Activated B cell treated with CpG ODN at 0.5 μM for 24 hours (primary cell): ENCODE measurements around the gene ULK2. TPM values are rescaled to one million over a fixed set of nuclear protein-coding genes. Genes with fewer than 3 reads are reported as not detected.
"Not testable (repeated sequence)": the region's sequence is repeated elsewhere in the genome, so short reads cannot be mapped to it uniquely, and the experiment has no call there.

Experiments
- ATAC-seq: fragments of 200-7000 bp; cut with Tn5 transposase; one replicate; pipeline ENCODE4 v1.10.0; 2021; ENCODE audit warnings: low read depth, mild to moderate bottlenecking, moderate library complexity
- CTCF ChIA-PET: fragments of 350-600 bp; sonication (Branson Sonifier 250); formaldehyde crosslinking; loops from one replicate; lab custom pipeline; 2021; ENCODE audit warnings: antibody characterized with exemption; lab: Charles Lee
- POLR2A ChIA-PET: fragments of 350-600 bp; sonication (Branson Sonifier 250); formaldehyde crosslinking; loops from one replicate; lab custom pipeline; 2021; ENCODE audit warnings: antibody characterized with exemption; lab: Charles Lee
- DNase-seq: peaks from one replicate; pipeline ENCODE4 v3.0.0; 2022
- H3K27ac Mint-ChIP-seq: one replicate; pipeline ENCODE4 v1.8.0; 2020; ENCODE audit warnings: mixed read lengths
- H3K27me3 Mint-ChIP-seq: one replicate; pipeline ENCODE4 v1.8.0; 2021; ENCODE audit warnings: mixed read lengths
- H3K36me3 Mint-ChIP-seq: one replicate; pipeline ENCODE4 v1.8.0; 2021; ENCODE audit warnings: low read depth, mixed read lengths
- H3K4me1 Mint-ChIP-seq: one replicate; pipeline ENCODE4 v1.8.0; 2021; ENCODE audit warnings: mixed read lengths
- H3K4me3 Mint-ChIP-seq: one replicate; pipeline ENCODE4 v1.8.0; 2020; ENCODE audit warnings: mild to moderate bottlenecking, mixed read lengths
- H3K9me3 Mint-ChIP-seq: one replicate; pipeline ENCODE4 v1.8.0; 2020; ENCODE audit warnings: mixed read lengths
- intact Hi-C: fragments of 100-400 bp; cut with micrococcal nuclease; formaldehyde crosslinking; loops from one replicate; pipeline ENCODE4 v1.15.1; 2024
- total RNA-seq: library from RNA; stranded (reverse); gene quantifications from 2 replicates; pipeline ENCODE4 v1.2.3, GENCODE V29; 2022
- TF ChIP-seq, protein P1 (sequence below): fragments of 200-600 bp; IDR thresholded peaks from one replicate; pipeline ENCODE4 v1.8.0; 2022; ENCODE audit warnings: antibody characterized with exemption, mild to moderate bottlenecking

The ULK2 gene
- total RNA-seq, 1 donor from 2014 or later: 3.0 TPM

DNA sequence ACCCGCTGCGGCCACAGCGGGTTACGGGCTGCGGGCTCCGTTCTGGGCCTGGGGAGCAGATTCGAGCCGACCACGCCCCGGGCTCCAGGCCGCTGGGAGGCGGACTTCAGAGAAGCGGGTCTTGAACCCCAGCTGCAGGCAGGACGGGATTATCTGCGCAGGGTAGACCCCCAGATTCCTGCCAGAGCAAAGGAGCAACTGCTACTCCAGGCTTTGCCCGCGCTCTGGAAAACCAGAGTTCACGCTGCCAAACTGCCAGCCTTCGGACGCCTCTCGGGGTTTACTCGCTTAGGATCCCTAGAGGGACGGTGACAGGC, 301 bp upstream of the ULK2 start:
- Mint-ChIP-seq H3K27me3 (peaks cover 3% of the 10 kb centered on the region), H3K4me1 (peaks cover 5% of the 10 kb centered on the region), H3K4me3 (peak overlapping the region; percentile 60), H3K27ac (no peak overlapping the region), H3K9me3 (no peaks in the 10 kb centered on the region), H3K36me3 (no peaks in the 10 kb centered on the region)
- POLR2A ChIA-PET: interaction anchor here (0.6 kb wide), 1 partner anchor 1228 kb away, joined by 3 read pairs; no protein-coding TSS in a partner anchor
- ATAC-seq (no peak), DNase-seq (no peak)
- TF ChIP-seq, protein P1, sequence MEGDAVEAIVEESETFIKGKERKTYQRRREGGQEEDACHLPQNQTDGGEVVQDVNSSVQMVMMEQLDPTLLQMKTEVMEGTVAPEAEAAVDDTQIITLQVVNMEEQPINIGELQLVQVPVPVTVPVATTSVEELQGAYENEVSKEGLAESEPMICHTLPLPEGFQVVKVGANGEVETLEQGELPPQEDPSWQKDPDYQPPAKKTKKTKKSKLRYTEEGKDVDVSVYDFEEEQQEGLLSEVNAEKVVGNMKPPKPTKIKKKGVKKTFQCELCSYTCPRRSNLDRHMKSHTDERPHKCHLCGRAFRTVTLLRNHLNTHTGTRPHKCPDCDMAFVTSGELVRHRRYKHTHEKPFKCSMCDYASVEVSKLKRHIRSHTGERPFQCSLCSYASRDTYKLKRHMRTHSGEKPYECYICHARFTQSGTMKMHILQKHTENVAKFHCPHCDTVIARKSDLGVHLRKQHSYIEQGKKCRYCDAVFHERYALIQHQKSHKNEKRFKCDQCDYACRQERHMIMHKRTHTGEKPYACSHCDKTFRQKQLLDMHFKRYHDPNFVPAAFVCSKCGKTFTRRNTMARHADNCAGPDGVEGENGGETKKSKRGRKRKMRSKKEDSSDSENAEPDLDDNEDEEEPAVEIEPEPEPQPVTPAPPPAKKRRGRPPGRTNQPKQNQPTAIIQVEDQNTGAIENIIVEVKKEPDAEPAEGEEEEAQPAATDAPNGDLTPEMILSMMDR: no peak
- CTCF ChIA-PET: no interaction called here
- intact Hi-C loops: no loop called here

DNA sequence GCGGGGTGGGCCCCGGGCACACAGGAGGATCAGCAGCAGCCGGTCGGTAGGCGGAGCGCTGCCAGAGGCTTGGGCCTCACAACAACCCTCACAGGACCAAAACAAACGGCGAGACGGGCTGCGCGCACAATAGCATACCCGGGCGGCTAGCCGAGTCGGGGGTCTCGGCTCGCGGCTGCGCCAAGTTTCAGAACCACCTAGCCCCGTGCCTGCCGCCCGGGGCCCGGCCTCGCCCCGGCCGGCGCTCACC, 732 bp downstream of the ULK2 start:
- peak; percentile 55 for ATAC-seq
- Mint-ChIP-seq H3K27me3 (peaks cover 3% of the 10 kb centered on the region), H3K4me1 (peaks cover 5% of the 10 kb centered on the region), H3K4me3 (peak overlapping the region; percentile 78), H3K9me3 (no peaks in the 10 kb centered on the region), H3K27ac (no peak overlapping the region), H3K36me3 (no peaks in the 10 kb centered on the region)
- TF ChIP-seq, protein P1: no peak
- ChIA-PET CTCF (no interaction called here), POLR2A (no interaction called here)
- intact Hi-C loops: no loop called here
- DNase-seq: no peak

- peak overlapping the region; percentile 24 for H3K4me3 Mint-ChIP-seq
- no peaks in the 10 kb centered on the region for H3K36me3 Mint-ChIP-seq
- ChIA-PET POLR2A (no interaction called here), CTCF (no interaction called here)
- H3K4me1 Mint-ChIP-seq: peaks cover 5% of the 10 kb centered on the region
- peaks cover 3% of the 10 kb centered on the region for H3K27me3 Mint-ChIP-seq
- no peak for DNase-seq
- H3K9me3 Mint-ChIP-seq: no peaks in the 10 kb centered on the region
- no peak for ATAC-seq
- intact Hi-C loops: no loop called here
- TF ChIP-seq, protein P1: no peak
- H3K27ac Mint-ChIP-seq: no peak overlapping the region
Observed at GRCh38 chr17:19865021-19865420, 2.7 kb downstream of the ULK2 start.

- H3K27me3 Mint-ChIP-seq, H3K9me3 Mint-ChIP-seq, H3K4me1 Mint-ChIP-seq, H3K4me3 Mint-ChIP-seq, POLR2A ChIA-PET, ATAC-seq, CTCF ChIA-PET, H3K36me3 Mint-ChIP-seq, H3K27ac Mint-ChIP-seq, intact Hi-C loops, DNase-seq: not testable (repeated sequence)
Observed at GRCh38 chr17:19860647-19861177, 7.0 kb downstream of the ULK2 start.

GRCh38 chr17:19857640-19858039, 10.1 kb downstream of the ULK2 start:
- Mint-ChIP-seq H3K9me3 (no peaks in the 10 kb centered on the region), H3K36me3 (no peaks in the 10 kb centered on the region), H3K4me3 (no peak overlapping the region), H3K27ac (no peak overlapping the region), H3K27me3 (no peaks in the 10 kb centered on the region), H3K4me1 (no peaks in the 10 kb centered on the region)
- intact Hi-C loops: no loop called here
- TF ChIP-seq, protein P1: no peak
- CTCF ChIA-PET: no interaction called here
- POLR2A ChIA-PET: no interaction called here
- DNase-seq (no peak), ATAC-seq (no peak)

- H3K9me3 Mint-ChIP-seq: no peaks in the 10 kb centered on the region
- ChIA-PET CTCF (no interaction called here), POLR2A (no interaction called here)
- H3K4me1 Mint-ChIP-seq: peaks cover 4% of the 10 kb centered on the region
- TF ChIP-seq, protein P1: no peak
- intact Hi-C loops: no loop called here
- no peak for ATAC-seq
- no peak overlapping the region for H3K27ac Mint-ChIP-seq
- no peaks in the 10 kb centered on the region for H3K27me3 Mint-ChIP-seq
- no peak for DNase-seq
- no peaks in the 10 kb centered on the region for H3K36me3 Mint-ChIP-seq
- H3K4me3 Mint-ChIP-seq: no peak overlapping the region
Observed at GRCh38 chr17:19833914-19834313, 33.8 kb downstream of the ULK2 start.
